Esophagus squamous epithelium (tissue), 5 donors: ENCODE results near the gene GAL. TPM values are rescaled to one million over a fixed set of nuclear protein-coding genes. Genes with fewer than 3 reads are reported as not detected.

Source experiments
- DNase-seq: peaks from one replicate; lab custom pipeline; 2025; lab: John Stamatoyannopoulos, UW
- H3K27ac ChIP-seq, 4 donors: fragments of 200-600 bp; sonication (generic); one replicate each; pipeline ENCODE4 v1.5.1; 2016 to 2019; ENCODE audit warnings: mild to moderate bottlenecking in 1 of 4
- H3K27me3 ChIP-seq, 4 donors: fragments of 200-600 bp; sonication (generic); 1 replicate in 3 of 4; 2 replicates in 1 of 4; pipeline versions ENCODE4 v1.5.1 to v1.6.0; 2017 to 2021; ENCODE audit warnings: antibody characterized with exemption in 1 of 4
- H3K36me3 ChIP-seq, 3 donors: fragments of 200-600 bp; sonication (generic); one replicate each; pipeline ENCODE4 v1.5.1; 2016 to 2019
- H3K4me1 ChIP-seq, 3 donors: fragments of 200-600 bp; sonication (generic); one replicate each; pipeline ENCODE4 v1.5.1; 2017 to 2019
- H3K4me3 ChIP-seq, 4 donors: fragments of 200-600 bp; sonication (generic); 1 replicate in 3 of 4; 2 replicates in 1 of 4; pipeline ENCODE4 v1.5.1; 2016 to 2019; ENCODE audit warnings: mild to moderate bottlenecking in 2 of 4, moderate library complexity in 1 of 4
- H3K9me3 ChIP-seq, 3 donors: fragments of 200-600 bp; sonication (generic); one replicate each; pipeline ENCODE4 v1.5.1; 2016 to 2019
- CTCF ChIP-seq, 6 experiments: fragments of 450-650 bp in 4 of 6; fragments of 200-600 bp in 2 of 6; sonication (generic) in 2 of 6; IDR thresholded peaks; one replicate each; pipeline ENCODE4 v1.5.1; 2016 to 2019; ENCODE audit warnings: antibody characterized with exemption in 6 of 6, mild to moderate bottlenecking in 4 of 6, moderate library complexity in 4 of 6
- POLR2A ChIP-seq, 4 donors: fragments of 450-650 bp; IDR thresholded peaks; one replicate each; pipeline ENCODE4 v1.6.1; 2017; ENCODE audit warnings: antibody characterized with exemption in 4 of 4, mild to moderate bottlenecking in 4 of 4, moderate library complexity in 3 of 4
- WGBS, 2 donors: methylation state at CpG; one replicate each; pipeline ENCODE4 v1.1.5; 2018; 5-methylcytosine and 5-hydroxymethylcytosine counted together
- intact Hi-C: fragments of 100-400 bp; cut with DNase I; formaldehyde crosslinking; loops from one replicate; pipeline ENCODE4 v1.15.0; 2022
- total RNA-seq, 4 donors: library from RNA; depleted of rRNA; stranded (reverse); fragments of >200 nt; gene quantifications; one replicate each; pipeline ENCODE4 v1.1.0, GENCODE V29; 2016
- donor health status: DM: yes; HTN: yes; CAD: no.

Gene GAL
- total RNA-seq, 4 donors from 2014 or later: 2.2 TPM; not detected in 3

- Histone ChIP-seq H3K4me1 (peaks cover 0 to 4% (median 0%) of the 10 kb centered on the region in 3 donors), H3K36me3 (no peaks in the 10 kb centered on the region), H3K4me3 (no peak overlapping the region), H3K27ac (no peak overlapping the region), H3K9me3 (peaks cover 0 to 13% (median 0%) of the 10 kb centered on the region in 3 donors), H3K27me3 (peaks cover 0 to 52% (median 1%) of the 10 kb centered on the region in 4 donors)
- intact Hi-C loops: no loop called here
- TF ChIP-seq CTCF (IDR thresholded peaks at IDR 0.05): no peak
- TF ChIP-seq POLR2A (IDR thresholded peaks at IDR 0.05): no peak
- WGBS, 2 donors: 89 to 100% methylated on average over 1 of the region's 1 CpG
- DNase-seq: no peak
These were observed 37.5 kb upstream of the GAL start for GRCh38 chr11:68646832-68647231.

- WGBS, 2 donors: 57 to 84% methylated on average over 15 to 16 of the region's 38 CpGs
These were observed 34.3 kb upstream of the GAL start for GRCh38 chr11:68649851-68650555.

GRCh38 chr11:68650801-68651200 lies 33.5 kb upstream of the GAL start:
- H3K4me1 ChIP-seq: peaks cover 0 to 6% (median 0%) of the 10 kb centered on the region in 3 donors
- no peak overlapping the region for H3K27ac ChIP-seq
- H3K36me3 ChIP-seq: no peaks in the 10 kb centered on the region
- TF ChIP-seq CTCF (IDR thresholded peaks at IDR 0.05): no peak
- no peak for TF ChIP-seq POLR2A (IDR thresholded peaks at IDR 0.05)
- intact Hi-C loops: no loop called here
- H3K4me3 ChIP-seq: no peak overlapping the region
- 90 to 97% methylated on average over 4 to 11 of the region's 14 CpGs for WGBS, 2 donors
- H3K27me3 ChIP-seq: peaks cover 0 to 73% (median 1%) of the 10 kb centered on the region in 4 donors
- no peak for DNase-seq
- peaks cover 0 to 13% (median 0%) of the 10 kb centered on the region in 3 donors for H3K9me3 ChIP-seq

More at GRCh38 chr11:68649851-68650555, 34.3 kb upstream of the GAL start:
- no peak overlapping the region for H3K27ac ChIP-seq
- no peak for TF ChIP-seq CTCF (IDR thresholded peaks at IDR 0.05)
- no peak for TF ChIP-seq POLR2A (IDR thresholded peaks at IDR 0.05)
- peaks cover 0 to 73% (median 1%) of the 10 kb centered on the region in 4 donors for H3K27me3 ChIP-seq
- intact Hi-C loops: no loop called here
- H3K4me1 ChIP-seq: peaks cover 0 to 6% (median 0%) of the 10 kb centered on the region in 3 donors
- H3K4me3 ChIP-seq: no peak overlapping the region
- no peak for DNase-seq
- no peaks in the 10 kb centered on the region for H3K36me3 ChIP-seq
- H3K9me3 ChIP-seq: peaks cover 0 to 13% (median 0%) of the 10 kb centered on the region in 3 donors

- intact Hi-C loops: no loop called here
- peaks cover 0 to 72% (median 1%) of the 10 kb centered on the region in 4 donors for H3K27me3 ChIP-seq
- H3K36me3 ChIP-seq: no peaks in the 10 kb centered on the region
- WGBS, 2 donors: 27 to 38% methylated on average over 12 to 13 of the region's 22 CpGs
- TF ChIP-seq POLR2A (IDR thresholded peaks at IDR 0.05): no peak
- no peak for TF ChIP-seq CTCF (IDR thresholded peaks at IDR 0.05)
- no peak overlapping the region for H3K27ac ChIP-seq
- no peak overlapping the region for H3K4me3 ChIP-seq
- DNase-seq: no peak
- H3K4me1 ChIP-seq: peaks cover 0 to 6% (median 0%) of the 10 kb centered on the region in 3 donors
- peaks cover 0 to 13% (median 0%) of the 10 kb centered on the region in 3 donors for H3K9me3 ChIP-seq
These were observed 32.9 kb upstream of the GAL start for GRCh38 chr11:68651208-68651984.
